Fibroblast of skin of left quadriceps (primary cell): ENCODE measurements around the gene URB1.
"Not testable (repeated sequence)": the region's sequence is repeated elsewhere in the genome, so short reads cannot be mapped to it uniquely, and the experiment has no call there.

Experiments used
- DNase-seq, 2 experiments: peaks; one replicate each; pipeline ENCODE4 v3.0.0-alpha.2; 2013; ENCODE audit warnings: low read depth in 2 of 2

The URB1 gene, protein sequence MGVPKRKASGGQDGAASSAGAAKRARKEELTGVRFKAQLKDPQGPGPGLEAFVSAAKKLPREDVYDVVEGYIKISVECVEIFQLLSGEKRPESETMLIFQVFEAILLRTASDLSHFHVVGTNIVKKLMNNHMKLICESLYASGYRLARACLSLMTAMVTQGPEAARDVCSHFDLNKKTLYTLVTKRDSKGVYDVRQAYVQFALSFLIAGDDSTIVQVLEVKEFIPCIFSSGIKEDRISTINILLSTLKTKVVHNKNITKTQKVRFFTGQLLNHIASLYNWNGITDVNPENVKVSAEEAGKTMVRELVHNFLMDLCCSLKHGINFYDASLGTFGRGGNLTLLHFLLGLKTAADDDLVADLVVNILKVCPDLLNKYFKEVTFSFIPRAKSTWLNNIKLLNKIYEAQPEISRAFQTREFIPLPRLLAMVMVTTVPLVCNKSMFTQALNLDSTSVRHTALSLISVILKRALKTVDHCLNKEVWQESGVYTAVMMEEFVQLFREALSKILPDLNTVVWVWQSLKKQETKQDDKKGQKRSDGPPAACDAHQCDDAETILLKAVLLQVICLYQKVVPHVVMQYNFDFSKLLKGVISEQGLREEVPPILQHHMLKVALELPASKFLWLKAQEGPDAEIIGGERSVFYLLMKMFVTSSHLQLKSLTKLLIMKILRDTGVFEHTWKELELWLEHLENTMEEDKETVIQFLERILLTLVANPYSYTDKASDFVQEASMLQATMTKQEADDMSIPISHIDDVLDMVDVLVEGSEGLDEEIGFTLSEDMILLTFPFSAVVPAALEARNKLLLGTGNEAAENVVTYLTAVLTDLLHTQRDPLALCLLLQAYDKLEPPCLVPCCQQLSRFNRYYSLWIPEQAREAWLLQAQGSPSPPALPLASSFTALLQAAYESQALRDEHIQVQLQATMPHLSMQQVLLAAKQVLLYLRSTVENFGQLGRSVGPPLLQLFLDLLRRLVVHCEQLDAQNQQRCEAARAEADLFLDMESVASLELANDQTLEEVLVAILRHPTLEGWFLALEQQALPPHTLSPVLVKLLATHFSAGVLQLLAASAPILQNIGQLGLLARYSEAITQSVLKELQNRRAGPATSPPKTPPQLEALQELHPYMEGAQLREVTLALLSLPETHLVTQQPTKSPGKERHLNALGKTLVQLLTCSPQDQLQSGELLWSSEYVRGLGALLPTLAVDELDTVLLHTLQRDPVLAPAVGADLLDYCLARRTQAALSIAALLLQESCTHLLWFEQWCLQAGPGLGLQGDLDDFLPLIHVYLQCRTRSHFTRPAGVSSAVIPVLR (N-terminal part only)

DNA sequence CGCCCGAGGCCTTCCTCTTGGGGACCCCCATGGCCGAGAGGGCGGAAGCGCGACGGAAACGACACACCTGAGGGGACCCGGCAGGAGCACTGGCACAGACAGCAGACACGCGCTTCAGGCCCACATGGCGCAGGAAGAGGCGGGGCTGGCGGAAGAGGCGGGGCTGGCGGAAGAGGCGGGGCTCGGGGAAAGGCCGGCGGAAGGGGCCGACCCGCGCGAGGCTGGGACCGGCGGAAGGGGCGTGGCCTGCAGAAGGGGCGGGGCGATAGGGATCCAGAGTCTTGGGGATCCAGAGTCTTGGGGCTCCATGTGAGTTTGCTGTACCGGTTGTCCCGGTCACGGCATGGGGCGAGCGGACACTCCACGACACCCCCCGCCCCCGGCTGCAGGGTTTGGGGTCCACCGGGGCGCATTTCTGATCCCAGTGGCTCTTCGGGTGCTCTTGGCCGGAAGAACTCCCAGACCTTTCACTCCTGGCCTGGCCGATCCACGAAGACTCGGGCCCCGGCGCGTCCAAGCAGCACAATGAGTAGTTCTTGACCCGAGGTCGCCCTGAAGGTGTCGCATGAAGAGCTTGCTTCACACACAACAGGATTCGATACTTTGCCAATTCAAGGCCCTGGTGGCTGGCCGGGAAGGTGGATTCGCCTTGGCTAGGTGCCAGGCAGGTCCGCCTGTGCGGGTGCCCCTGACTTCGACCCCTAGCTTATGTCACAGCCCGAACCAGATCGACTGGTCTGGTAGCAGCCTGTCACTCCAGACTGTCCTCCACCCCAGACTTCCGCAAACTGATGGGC, at the start of gene URB1:
Gene URB1 (minus strand): TSS at position 133 of the 797 bp plus-strand sequence. CDS start 102 bp downstream, at position 31.
- DNase-seq: peak; percentile 42 to 60

DNA sequence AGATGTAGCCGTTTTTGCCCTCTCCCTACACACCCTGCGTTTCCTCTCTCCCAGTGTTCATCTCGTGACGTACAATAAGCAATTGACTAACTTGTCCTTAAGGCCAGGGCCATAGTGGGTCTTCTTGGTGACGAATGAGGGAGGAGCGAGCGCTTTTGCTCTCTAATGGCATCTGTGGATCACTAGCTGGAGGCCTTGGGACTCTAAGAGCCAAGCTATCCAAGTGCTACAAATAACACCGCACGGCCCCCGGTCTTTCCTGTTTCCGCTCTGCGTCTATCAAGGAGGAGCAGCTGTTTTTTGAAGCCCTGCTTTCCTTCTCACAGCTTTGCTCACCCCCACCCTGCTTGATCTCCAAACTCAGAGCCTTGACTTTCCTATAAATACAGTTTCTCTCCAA, 44.9 kb upstream of the URB1 start:
- DNase-seq: no peak

- DNase-seq: not testable (repeated sequence)
These were observed 40.3 kb upstream of the URB1 start for GRCh38 chr21:32432982-32433660.

DNA sequence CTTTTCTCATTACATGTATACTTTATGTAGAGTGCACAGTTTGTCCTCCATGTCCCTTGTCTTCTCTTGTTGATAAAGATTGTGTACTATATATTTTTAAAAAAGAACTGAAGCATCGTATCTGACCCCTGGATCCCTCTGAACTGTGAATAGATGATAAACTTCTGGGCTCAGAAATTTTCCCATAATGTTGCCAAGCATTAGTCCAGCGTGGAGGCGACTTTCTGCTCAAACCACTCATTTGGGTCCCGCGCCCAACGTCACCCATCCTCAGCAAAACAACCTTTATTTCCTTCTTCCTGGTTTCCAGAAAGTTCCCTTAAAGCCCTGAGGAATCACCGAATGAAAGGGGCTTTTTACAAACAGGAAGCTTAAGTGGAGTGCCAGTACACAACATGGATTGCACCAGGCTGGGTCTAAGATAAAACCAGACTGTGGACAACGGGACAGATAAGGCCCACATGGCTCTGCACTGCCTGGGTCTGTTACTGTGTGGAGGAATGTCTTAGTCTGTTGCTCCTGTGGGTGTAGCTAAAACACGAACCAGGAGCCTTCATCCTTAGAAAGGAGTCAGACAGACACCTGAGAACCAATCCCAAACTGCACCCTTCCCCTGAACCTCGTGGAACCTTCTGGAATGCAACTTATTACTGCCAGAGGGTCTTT, 35.3 kb upstream of the URB1 start:
- DNase-seq: no peak

- no peak for DNase-seq
These were observed 33.8 kb upstream of the URB1 start for GRCh38 chr21:32426592-32427051.

GRCh38 chr21:32426066-32426465, 33.3 kb upstream of the URB1 start:
- DNase-seq: no peak

- no peak for DNase-seq
These were observed 32.8 kb upstream of the URB1 start for GRCh38 chr21:32425628-32426027.

DNA sequence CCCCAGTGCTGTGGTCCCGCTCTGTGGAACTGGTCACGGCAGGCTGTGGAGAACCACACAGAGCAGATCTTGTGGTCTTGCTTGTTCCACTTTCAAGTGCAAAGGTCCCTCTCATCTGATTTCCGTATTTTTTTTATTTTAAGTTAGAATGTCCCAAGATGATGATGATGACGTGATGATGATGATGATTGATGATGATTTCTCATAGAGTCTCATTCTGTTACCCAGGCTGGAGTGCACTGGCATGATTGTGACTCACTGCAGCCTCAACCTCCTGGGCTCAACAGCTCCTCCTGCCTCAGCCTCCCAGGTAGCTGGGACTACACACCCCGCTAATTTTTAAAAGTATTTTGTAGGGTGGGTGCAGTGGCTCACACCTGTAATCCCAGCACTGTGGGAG, 31.9 kb upstream of the URB1 start:
- DNase-seq: no peak

DNA sequence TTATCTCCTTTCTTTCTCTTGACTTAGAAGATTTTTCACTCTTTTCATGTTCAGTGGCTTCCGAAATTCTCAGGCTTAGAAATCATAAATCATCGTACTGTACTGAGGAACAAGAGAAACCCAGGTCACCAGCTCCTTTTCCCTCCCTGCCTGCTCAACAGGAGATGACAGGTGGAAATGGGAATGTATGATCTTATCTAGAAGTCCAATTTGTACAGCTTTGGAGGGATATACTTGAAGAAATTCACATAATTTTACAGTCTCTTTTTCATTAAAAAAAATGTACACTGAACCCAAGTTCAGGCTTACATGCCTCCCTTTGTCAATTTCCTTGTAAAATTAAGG, 31.4 kb upstream of the URB1 start:
- no peak for DNase-seq

DNA sequence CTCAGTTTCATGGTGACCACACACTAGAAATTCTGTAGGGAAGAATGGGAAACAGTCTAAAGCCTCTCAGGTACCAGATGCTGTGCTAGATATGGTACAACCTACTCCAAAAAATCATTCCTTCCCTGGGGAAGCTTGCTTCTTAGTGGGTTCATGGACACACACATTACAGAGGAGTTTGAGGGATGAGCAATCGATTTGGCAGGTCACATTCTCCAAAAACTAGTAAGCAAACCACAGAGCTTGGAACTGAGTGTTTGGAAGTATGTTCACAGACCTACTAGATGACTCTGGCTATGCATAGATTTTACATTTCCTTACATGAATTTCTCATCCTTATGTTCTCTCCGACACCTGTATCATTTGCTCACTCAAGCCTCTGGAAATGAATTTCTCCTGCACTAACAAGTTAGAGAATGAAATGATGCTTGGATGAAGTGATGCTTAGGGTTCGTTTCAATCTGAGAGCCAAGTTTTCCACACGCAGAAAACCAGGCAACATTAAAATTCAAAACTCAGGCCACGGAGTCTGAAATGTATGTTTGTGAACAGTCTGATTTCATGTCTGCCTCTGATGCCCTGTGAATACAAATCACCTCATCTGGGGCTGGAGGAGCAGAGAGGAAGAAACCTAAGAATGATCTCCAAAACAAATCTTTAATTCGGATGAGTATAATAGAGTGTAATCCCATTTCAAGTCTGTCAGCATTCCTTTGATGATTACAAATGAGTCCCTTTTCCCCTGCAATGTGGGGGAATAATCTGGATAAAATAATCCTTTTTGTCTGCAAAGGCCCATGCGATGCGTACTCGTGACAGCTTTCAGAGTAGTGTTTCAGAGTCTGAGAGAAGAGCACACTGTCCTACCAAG, 30.7 kb upstream of the URB1 start:
- DNase-seq: peak; percentile 71 to 73

- DNase-seq: no peak
These were observed 29.3 kb upstream of the URB1 start for GRCh38 chr21:32422064-32422463.

- DNase-seq: no peak
These were observed 25.3 kb upstream of the URB1 start for GRCh38 chr21:32418146-32418545.

GRCh38 chr21:32415451-32416398, 22.9 kb upstream of the URB1 start:
- no peak for DNase-seq

GRCh38 chr21:32414579-32415358, 22.0 kb upstream of the URB1 start:
- DNase-seq: no peak

GRCh38 chr21:32413697-32414578, 21.1 kb upstream of the URB1 start:
- DNase-seq: no peak

DNA sequence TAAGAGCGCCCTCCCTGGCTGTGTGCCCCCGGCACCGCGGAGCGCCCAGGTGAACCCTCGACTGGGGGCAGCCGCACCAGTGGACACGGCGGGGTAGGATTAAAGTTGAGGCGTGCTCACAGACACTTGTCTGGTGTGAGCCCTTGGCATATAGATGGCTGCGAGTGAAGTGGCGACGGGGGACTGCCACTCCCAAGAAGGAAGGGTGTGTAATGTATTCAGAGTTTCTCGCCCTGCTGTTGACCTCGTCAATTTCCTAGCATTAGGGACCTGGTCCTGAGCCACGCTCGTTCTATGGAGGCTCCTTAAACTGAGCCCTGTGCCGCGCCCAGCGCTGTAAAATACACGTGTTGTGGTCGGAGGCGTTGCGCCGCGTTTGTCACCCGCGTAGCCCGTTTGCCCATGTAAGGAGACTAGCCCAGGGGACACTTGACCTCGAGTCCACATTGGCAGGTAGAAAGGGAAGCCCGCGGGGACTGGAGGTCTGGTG, 20.2 kb upstream of the URB1 start:
- no peak for DNase-seq
